ENCODE results near the gene GPR22. TPM values are rescaled to one million over a fixed set of nuclear protein-coding genes. Genes with fewer than 3 reads are reported as not detected.

GPR22 gene
- total and polyA plus RNA-seq, 2 of the 4 experiments (the other 2 are of a cell fraction), result not detected

DNA sequence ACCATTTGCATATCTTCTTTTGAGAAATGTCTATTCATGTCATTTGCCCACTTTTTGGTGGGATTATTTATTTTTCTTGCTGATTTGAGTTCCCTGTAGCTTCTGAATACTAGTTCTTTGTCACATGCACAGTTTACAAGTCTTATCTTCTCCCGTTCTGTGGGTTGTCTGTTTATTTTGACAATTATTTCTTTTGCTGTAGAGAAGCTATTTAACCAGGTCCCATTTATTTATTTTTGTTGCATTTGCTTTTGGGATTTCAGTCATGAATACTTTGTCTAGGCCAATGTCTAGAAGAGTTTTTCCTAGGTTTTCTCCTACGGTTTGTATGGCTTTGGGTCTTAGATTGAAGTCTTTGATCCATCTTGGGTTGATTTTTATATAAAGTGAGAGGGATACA lies 32.9 kb downstream of the GPR22 start:
- BruUV-seq (replicated peaks), result no TSS peak
- Histone ChIP-seq H3K79me1 (ENCODE audit: low read depth in 1 of 2, low read length in 2 of 2) (peaks cover 17 to 24% of the 10 kb centered on the region in 2 experiments), H3K9ac (ENCODE audit: low read depth, low read length) (no peak overlapping the region), H3K14ac (replicated peaks; ENCODE audit: low read depth, low read length) (no peak overlapping the region), H2BK15ac (ENCODE audit: low read depth, low read length) (no peak overlapping the region), H3K4me3 (ENCODE audit: insufficient read depth, low read depth, low read length) (no peak overlapping the region), H2AFZ (replicated peaks; ENCODE audit: low read length, poor library complexity) (no peak overlapping the region), H3K36me3 (ENCODE audit: control insufficient read depth, insufficient read depth, low read length) (no peaks in the 10 kb centered on the region), H3K56ac (ENCODE audit: extremely low read depth, insufficient read depth, low read length) (no peak overlapping the region), H2BK5ac (ENCODE audit: low read depth, low read length, poor library complexity, severe bottlenecking) (no peak overlapping the region), H2AK5ac (ENCODE audit: low read depth, low read length) (no peak overlapping the region), H2AK9ac (replicated peaks; ENCODE audit: low read depth, low read length, poor library complexity) (no peak overlapping the region), H2BK120ac (ENCODE audit: low read depth, low read length) (no peak overlapping the region), H3K9me1 (ENCODE audit: insufficient read depth, low read length) (peaks cover 2% of the 10 kb centered on the region; the same call in 1 of the 2 replicates), H4K5ac (ENCODE audit: low read depth, low read length) (no peak overlapping the region), H3K27me3 (ENCODE audit: control insufficient read depth, insufficient read depth, low read length) (no peaks in the 10 kb centered on the region), H3K18ac (ENCODE audit: low read depth, low read length) (no peak overlapping the region), H3K23ac (ENCODE audit: low read depth, low read length) (no peak overlapping the region), H4K91ac (ENCODE audit: insufficient read depth, low read depth, low read length) (no peak overlapping the region), H3K4ac (ENCODE audit: low read depth, low read length) (no peak overlapping the region), H2BK20ac (ENCODE audit: low read depth, low read length) (no peak overlapping the region), H3K4me2 (ENCODE audit: low read depth, low read length) (no peak overlapping the region; the same call in 1 of the 2 replicates), H3K9me3 (ENCODE audit: control insufficient read depth, insufficient read depth, low read length) (no peaks in the 10 kb centered on the region), H3K27ac (ENCODE audit: insufficient read depth, low read length) (no peak overlapping the region), H3K4me1 (ENCODE audit: control insufficient read depth, insufficient read depth, low read length) (peaks cover 3% of the 10 kb centered on the region; the same call in 1 of the 2 replicates), H4K8ac (ENCODE audit: low read depth in 2 of 2, low read length in 2 of 2) (no peak overlapping the region), H4K20me1 (ENCODE audit: insufficient read depth, low read length) (peaks cover 11% of the 10 kb centered on the region; the same call in 1 of the 2 replicates)
- CTCF ChIA-PET, result no interaction called here
- ATAC-seq (ENCODE audit: low read depth) (no peak), DNase-seq (peak; percentile 5)
- in situ Hi-C loops (cut with MboI; ENCODE audit: low sequenced_read_pairs), result no loop called here
- TF ChIP-seq RCOR1 (IDR thresholded peaks at IDR 0.05; ENCODE audit: insufficient replicate concordance, low read length) (no peak), USF2 (IDR thresholded peaks at IDR 0.05; ENCODE audit: low read depth, low read length) (no peak), SMC3 (IDR thresholded peaks at IDR 0.05; ENCODE audit: low read depth, low read length) (no peak), MAZ (IDR thresholded peaks at IDR 0.05; ENCODE audit: borderline replicate concordance, low read depth, low read length) (no peak), RAD21 (IDR thresholded peaks at IDR 0.05; ENCODE audit: low read length) (no peak), BHLHE40 (IDR thresholded peaks at IDR 0.05; ENCODE audit: low read depth, low read length) (no peak), CEBPB (IDR thresholded peaks at IDR 0.05; ENCODE audit: low read depth, low read length) (no peak), NFE2L2 (IDR thresholded peaks at IDR 0.05; ENCODE audit: low read depth, low read length) (no peak)
- TF ChIP-seq, protein P1, sequence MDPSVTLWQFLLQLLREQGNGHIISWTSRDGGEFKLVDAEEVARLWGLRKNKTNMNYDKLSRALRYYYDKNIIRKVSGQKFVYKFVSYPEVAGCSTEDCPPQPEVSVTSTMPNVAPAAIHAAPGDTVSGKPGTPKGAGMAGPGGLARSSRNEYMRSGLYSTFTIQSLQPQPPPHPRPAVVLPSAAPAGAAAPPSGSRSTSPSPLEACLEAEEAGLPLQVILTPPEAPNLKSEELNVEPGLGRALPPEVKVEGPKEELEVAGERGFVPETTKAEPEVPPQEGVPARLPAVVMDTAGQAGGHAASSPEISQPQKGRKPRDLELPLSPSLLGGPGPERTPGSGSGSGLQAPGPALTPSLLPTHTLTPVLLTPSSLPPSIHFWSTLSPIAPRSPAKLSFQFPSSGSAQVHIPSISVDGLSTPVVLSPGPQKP (IDR thresholded peaks at IDR 0.05; ENCODE audit: borderline replicate concordance, low read depth, low read length), result no peak
- intact Hi-C loops (cut with micrococcal nuclease), result loop anchor here (2.0 kb wide), 1 partner anchor 20 kb away; no protein-coding TSS in a partner anchor
- no CpG with 5 or more reads among the region's 2 CpGs for WGBS, 2 experiments (ENCODE audit: extremely low coverage in 2 of 2, insufficient read length in 1 of 2)
- POLR2A ChIA-PET (ENCODE audit: unreplicated experiment), result no interaction called here
- dilution Hi-C loops (cut with HindIII; ENCODE audit: low sequenced_read_pairs, unreplicated experiment), result no loop called here

All from IMR-90 (cell line).